Activated naive CD8-positive, alpha-beta T cell treated with anti-CD3 and anti-CD28 coated beads for 36 hours (primary cell): ENCODE measurements around the gene WNT10A. TPM values are rescaled to one million over a fixed set of nuclear protein-coding genes. Genes with fewer than 3 reads are reported as not detected.
"Not testable (repeated sequence)": the region's sequence is repeated elsewhere in the genome, so short reads cannot be mapped to it uniquely, and the experiment has no call there.

Experiments used
- DNase-seq: peaks from one replicate; pipeline ENCODE4 v3.0.0; 2021
- H3K27ac Mint-ChIP-seq: one replicate; pipeline ENCODE4 v1.8.0; 2022; ENCODE audit warnings: mild to moderate bottlenecking, moderate library complexity, mixed read lengths
- H3K27me3 Mint-ChIP-seq: one replicate; pipeline ENCODE4 v1.8.0; 2022; ENCODE audit warnings: mild to moderate bottlenecking, mixed read lengths
- H3K36me3 Mint-ChIP-seq: one replicate; pipeline ENCODE4 v1.8.0; 2021; ENCODE audit warnings: mild to moderate bottlenecking, mixed read lengths
- H3K4me1 Mint-ChIP-seq: one replicate; pipeline ENCODE4 v1.8.0; 2021; ENCODE audit warnings: mixed read lengths
- H3K4me3 Mint-ChIP-seq: one replicate; pipeline ENCODE4 v1.8.0; 2022; ENCODE audit warnings: mild to moderate bottlenecking, moderate library complexity, mixed read lengths
- H3K9me3 Mint-ChIP-seq: one replicate; pipeline ENCODE4 v1.8.0; 2022; ENCODE audit warnings: mixed read lengths
- total RNA-seq, 2 experiments: library from RNA; stranded (reverse); gene quantifications; one replicate each; pipeline ENCODE4 v1.2.3, GENCODE V29; 2021

The WNT10A gene
- 1 to 10 TPM; 6.8 to 7.1 TPM for total RNA-seq

- peak within 1 kb of the TSS; percentile 79 for H3K4me3 Mint-ChIP-seq
- H3K27me3 Mint-ChIP-seq, result peaks cover 25% of the 10 kb centered on the region
- H3K4me1 Mint-ChIP-seq, result peaks cover 43% of the 10 kb centered on the region
- peak within 1 kb of the TSS; percentile 69 for H3K27ac Mint-ChIP-seq
- no peaks in the 10 kb centered on the region for H3K9me3 Mint-ChIP-seq
- H3K36me3 Mint-ChIP-seq, result peaks cover 3% of the 10 kb centered on the region
- DNase-seq, result peak; percentile 75
Measured at GRCh38 chr2:218880102-218880858, at the start of gene WNT10A. Gene WNT10A (plus strand): TSS chr2:218880852. CDS start chr2:218880996, 144 bp downstream.

- H3K9me3 Mint-ChIP-seq, result no peaks in the 10 kb centered on the region
- H3K4me1 Mint-ChIP-seq, result no peaks in the 10 kb centered on the region
- no peak within 1 kb of the TSS for H3K4me3 Mint-ChIP-seq
- peaks cover 17% of the 10 kb centered on the region for H3K27me3 Mint-ChIP-seq
- no peak for DNase-seq
- no peaks in the 10 kb centered on the region for H3K36me3 Mint-ChIP-seq
- H3K27ac Mint-ChIP-seq, result no peak within 1 kb of the TSS
Measured at GRCh38 chr2:218831378-218831990, 49.2 kb upstream of the WNT10A start, which contains the start of gene PRKAG3. Gene PRKAG3 (minus strand): TSS chr2:218831803.

- Mint-ChIP-seq H3K9me3 (peaks cover 2% of the 10 kb centered on the region), H3K36me3 (no peaks in the 10 kb centered on the region), H3K4me3 (no peak overlapping the region), H3K27ac (no peak overlapping the region), H3K27me3 (peaks cover 21% of the 10 kb centered on the region), H3K4me1 (no peaks in the 10 kb centered on the region)
- DNase-seq, result no peak
Measured at GRCh38 chr2:218832081-218832480, 48.6 kb upstream of the WNT10A start.

GRCh38 chr2:218832520-218832919 lies 48.1 kb upstream of the WNT10A start:
- Mint-ChIP-seq H3K4me3 (no peak overlapping the region), H3K27me3 (peaks cover 25% of the 10 kb centered on the region)

GRCh38 chr2:218833023-218833609 lies 47.5 kb upstream of the WNT10A start:
- no peaks in the 10 kb centered on the region for H3K4me1 Mint-ChIP-seq
- H3K27ac Mint-ChIP-seq, result no peak overlapping the region
- peaks cover 31% of the 10 kb centered on the region for H3K27me3 Mint-ChIP-seq
- no peaks in the 10 kb centered on the region for H3K36me3 Mint-ChIP-seq
- peaks cover 10% of the 10 kb centered on the region for H3K9me3 Mint-ChIP-seq
- no peak overlapping the region for H3K4me3 Mint-ChIP-seq
- DNase-seq, result no peak

More at GRCh38 chr2:218832520-218832919, 48.1 kb upstream of the WNT10A start:
- DNase-seq, result no peak
- no peaks in the 10 kb centered on the region for H3K36me3 Mint-ChIP-seq
- no peaks in the 10 kb centered on the region for H3K4me1 Mint-ChIP-seq
- no peak overlapping the region for H3K27ac Mint-ChIP-seq
- peaks cover 4% of the 10 kb centered on the region for H3K9me3 Mint-ChIP-seq

- Mint-ChIP-seq H3K27ac (no peak overlapping the region), H3K36me3 (no peaks in the 10 kb centered on the region), H3K27me3 (peaks cover 42% of the 10 kb centered on the region), H3K4me3 (no peak overlapping the region), H3K9me3 (peaks cover 11% of the 10 kb centered on the region), H3K4me1 (no peaks in the 10 kb centered on the region)
- no peak for DNase-seq
Measured at GRCh38 chr2:218834685-218835084, 46.0 kb upstream of the WNT10A start.

- Mint-ChIP-seq H3K27me3 (peaks cover 64% of the 10 kb centered on the region), H3K4me1 (no peaks in the 10 kb centered on the region), H3K4me3 (no peak overlapping the region), H3K27ac (no peak overlapping the region), H3K9me3 (peaks cover 11% of the 10 kb centered on the region), H3K36me3 (no peaks in the 10 kb centered on the region)
- no peak for DNase-seq
Measured at GRCh38 chr2:218837495-218837894, 43.2 kb upstream of the WNT10A start.

GRCh38 chr2:218839430-218839829 lies 41.2 kb upstream of the WNT10A start:
- DNase-seq, result no peak
- H3K4me3 Mint-ChIP-seq, result no peak overlapping the region
- no peaks in the 10 kb centered on the region for H3K4me1 Mint-ChIP-seq
- no peak overlapping the region for H3K27ac Mint-ChIP-seq
- H3K27me3 Mint-ChIP-seq, result peaks cover 63% of the 10 kb centered on the region
- H3K9me3 Mint-ChIP-seq, result peaks cover 16% of the 10 kb centered on the region
- H3K36me3 Mint-ChIP-seq, result no peaks in the 10 kb centered on the region

GRCh38 chr2:218839888-218840287 lies 40.8 kb upstream of the WNT10A start:
- H3K27me3 Mint-ChIP-seq, result peaks cover 61% of the 10 kb centered on the region
- H3K4me1 Mint-ChIP-seq, result no peaks in the 10 kb centered on the region
- no peak for DNase-seq
- H3K27ac Mint-ChIP-seq, result no peak overlapping the region
- no peaks in the 10 kb centered on the region for H3K36me3 Mint-ChIP-seq
- H3K4me3 Mint-ChIP-seq, result no peak overlapping the region
- H3K9me3 Mint-ChIP-seq, result peaks cover 16% of the 10 kb centered on the region

GRCh38 chr2:218844334-218844733 lies 36.3 kb upstream of the WNT10A start:
- not testable (repeated sequence) for DNase-seq, H3K27ac Mint-ChIP-seq, H3K4me3 Mint-ChIP-seq, H3K9me3 Mint-ChIP-seq, H3K36me3 Mint-ChIP-seq, H3K4me1 Mint-ChIP-seq
- peaks cover 43% of the 10 kb centered on the region for H3K27me3 Mint-ChIP-seq

- not testable (repeated sequence) for H3K9me3 Mint-ChIP-seq, H3K4me1 Mint-ChIP-seq, H3K36me3 Mint-ChIP-seq, H3K4me3 Mint-ChIP-seq, H3K27ac Mint-ChIP-seq, DNase-seq
- peaks cover 42% of the 10 kb centered on the region for H3K27me3 Mint-ChIP-seq
Measured at GRCh38 chr2:218846963-218847362, 33.7 kb upstream of the WNT10A start.

- Mint-ChIP-seq H3K27me3 (peaks cover 48% of the 10 kb centered on the region), H3K36me3 (no peaks in the 10 kb centered on the region), H3K9me3 (no peaks in the 10 kb centered on the region), H3K4me3 (no peak overlapping the region), H3K27ac (no peak overlapping the region), H3K4me1 (no peaks in the 10 kb centered on the region)
- no peak for DNase-seq
Measured at GRCh38 chr2:218849721-218850120, 30.9 kb upstream of the WNT10A start.

GRCh38 chr2:218850796-218851195 lies 29.9 kb upstream of the WNT10A start:
- H3K27ac Mint-ChIP-seq, result no peak overlapping the region
- H3K4me1 Mint-ChIP-seq, result no peaks in the 10 kb centered on the region
- H3K27me3 Mint-ChIP-seq, result peaks cover 59% of the 10 kb centered on the region
- H3K9me3 Mint-ChIP-seq, result no peaks in the 10 kb centered on the region
- no peaks in the 10 kb centered on the region for H3K36me3 Mint-ChIP-seq
- H3K4me3 Mint-ChIP-seq, result no peak overlapping the region
- no peak for DNase-seq

- Mint-ChIP-seq H3K4me1 (no peaks in the 10 kb centered on the region), H3K4me3 (no peak overlapping the region), H3K9me3 (no peaks in the 10 kb centered on the region), H3K36me3 (no peaks in the 10 kb centered on the region), H3K27ac (no peak overlapping the region), H3K27me3 (peaks cover 64% of the 10 kb centered on the region)
- DNase-seq, result no peak
Measured at GRCh38 chr2:218851286-218851685, 29.4 kb upstream of the WNT10A start.

- H3K4me3 Mint-ChIP-seq, result no peak overlapping the region
- no peak overlapping the region for H3K27ac Mint-ChIP-seq
- DNase-seq, result peak; percentile 45
- H3K9me3 Mint-ChIP-seq, result no peaks in the 10 kb centered on the region
- H3K36me3 Mint-ChIP-seq, result no peaks in the 10 kb centered on the region
- H3K27me3 Mint-ChIP-seq, result peaks cover 75% of the 10 kb centered on the region
- H3K4me1 Mint-ChIP-seq, result peaks cover 3% of the 10 kb centered on the region
Measured at GRCh38 chr2:218852911-218853667, 27.6 kb upstream of the WNT10A start.
